HEK293 (cell line): ENCODE results near the gene FAM229A.

Source experiments
- CTCF ChIA-PET: fragments of 350-600 bp; formaldehyde crosslinking; extraction: SDS; loops from one replicate; lab custom pipeline; 2021; ENCODE audit warnings: antibody characterized with exemption; lab: Yijun Ruan, JAX
- POLR2A ChIA-PET: fragments of 300-600 bp; formaldehyde crosslinking; extraction: SDS; loops from one replicate; lab custom pipeline; 2020; ENCODE audit warnings: antibody characterized with exemption, inconsistent platforms; lab: Yijun Ruan, JAX
- H3K27ac ChIP-seq: fragments of 200-500 bp; sonication (Bioruptor generic); 2 replicates; pipeline ENCODE4 v1.5.1; 2014; ENCODE audit warnings: low read depth, low read length, control low read depth, inconsistent platforms; ENCODE audit errors: extremely low read depth
- H3K36me3 ChIP-seq, 2 experiments: fragments of 200-500 bp in 1 of 2; sonication (Bioruptor generic) in 1 of 2; 1 replicate in 1 of 2; 2 replicates in 1 of 2; pipeline ENCODE4 v1.5.1; 2014 to 2017; ENCODE audit warnings: inconsistent platforms in 2 of 2, low read length in 2 of 2; ENCODE audit not compliant: control insufficient read depth in 2 of 2, insufficient read depth in 1 of 2
- H3K4me1 ChIP-seq: fragments of 200-500 bp; sonication (Bioruptor generic); 2 replicates; pipeline ENCODE4 v1.5.1; 2014; ENCODE audit warnings: mild to moderate bottlenecking, low read length, inconsistent platforms; ENCODE audit not compliant: control insufficient read depth, insufficient read depth
- H3K4me3 ChIP-seq: 2 replicates; pipeline ENCODE4 v1.5.1; 2011; ENCODE audit warnings: low read depth, mild to moderate bottlenecking, control low read depth, low read length, moderate library complexity
- H3K9me3 ChIP-seq: fragments of 200-500 bp; sonication (Bioruptor generic); 2 replicates; pipeline ENCODE4 v1.5.1; 2014; ENCODE audit warnings: low read depth, low read length, inconsistent platforms; ENCODE audit not compliant: control insufficient read depth, insufficient read depth
- EGR2 ChIP-seq: fragments of 450-650 bp; formaldehyde crosslinking; IDR thresholded peaks from 2 replicates; pipeline ENCODE4 v1.5.1; 2016; ENCODE audit warnings: low read depth, missing biosample characterization, missing genetic modification characterization
- HOXC10 ChIP-seq: sonication (generic); formaldehyde crosslinking; IDR thresholded peaks from 2 replicates; pipeline ENCODE4 v1.8.1; 2023; ENCODE audit warnings: mild to moderate bottlenecking, missing genetic modification reagents
- OVOL3 ChIP-seq: fragments of 450-650 bp; formaldehyde crosslinking; IDR thresholded peaks from 2 replicates; pipeline ENCODE4 v1.5.1; 2016; ENCODE audit warnings: missing biosample characterization, missing genetic modification characterization
- SETDB1 ChIP-seq: IDR thresholded peaks from one replicate; pipeline ENCODE4 v1.6.1; 2017; ENCODE audit warnings: mild to moderate bottlenecking, low read length, moderate library complexity, mixed read lengths; ENCODE audit not compliant: insufficient read length
- SP2 ChIP-seq: fragments of 450-650 bp; formaldehyde crosslinking; IDR thresholded peaks from 2 replicates; pipeline ENCODE4 v1.5.1; 2016; ENCODE audit warnings: missing biosample characterization, missing genetic modification characterization
- ZNF138 ChIP-seq: fragments of 450-650 bp; formaldehyde crosslinking; IDR thresholded peaks from 2 replicates; pipeline ENCODE4 v1.5.1; 2016; ENCODE audit warnings: missing biosample characterization, missing genetic modification characterization, borderline replicate concordance
- ZNF146 ChIP-seq: fragments of 450-650 bp; formaldehyde crosslinking; IDR thresholded peaks from 2 replicates; pipeline ENCODE4 v1.5.1; 2016; ENCODE audit warnings: missing biosample characterization, missing genetic modification characterization
- ZNF2 ChIP-seq: fragments of 450-650 bp; formaldehyde crosslinking; IDR thresholded peaks from 2 replicates; pipeline ENCODE4 v1.5.1; 2016; ENCODE audit warnings: missing biosample characterization, missing genetic modification characterization
- ZNF366 ChIP-seq: fragments of 450-650 bp; formaldehyde crosslinking; conservative IDR thresholded peaks from 2 replicates; pipeline ENCODE4 v1.5.1; 2016; ENCODE audit warnings: missing biosample characterization, missing genetic modification characterization
- ZNF585B ChIP-seq: fragments of 450-650 bp; formaldehyde crosslinking; IDR thresholded peaks from 2 replicates; pipeline ENCODE4 v1.5.1; 2016; ENCODE audit warnings: missing biosample characterization, missing genetic modification characterization
- ZNF621 ChIP-seq: fragments of 450-650 bp; formaldehyde crosslinking; IDR thresholded peaks from 2 replicates; pipeline ENCODE4 v1.5.1; 2017; ENCODE audit warnings: missing biosample characterization, missing genetic modification characterization
- ZNF623 ChIP-seq: fragments of 450-650 bp; formaldehyde crosslinking; IDR thresholded peaks from 2 replicates; pipeline ENCODE4 v1.5.1; 2016; ENCODE audit warnings: missing biosample characterization, missing genetic modification characterization
- ZNF660 ChIP-seq: fragments of 450-650 bp; IDR thresholded peaks from 2 replicates; pipeline ENCODE4 v1.5.1; 2018; ENCODE audit warnings: missing biosample characterization, mild to moderate bottlenecking, missing genetic modification characterization
- TF ChIP-seq, protein P1 (sequence below): fragments of 450-650 bp; formaldehyde crosslinking; IDR thresholded peaks from 2 replicates; pipeline ENCODE4 v1.5.1; 2017; ENCODE audit warnings: missing biosample characterization, missing genetic modification characterization
- TF ChIP-seq, protein P2 (sequence below): fragments of 450-650 bp; formaldehyde crosslinking; IDR thresholded peaks from 2 replicates; pipeline ENCODE4 v1.5.1; 2016; ENCODE audit warnings: missing biosample characterization, missing genetic modification characterization
- TF ChIP-seq, protein P3 (sequence below): fragments of 450-650 bp; formaldehyde crosslinking; IDR thresholded peaks from 2 replicates; pipeline ENCODE4 v1.5.1; 2016; ENCODE audit warnings: missing biosample characterization, missing genetic modification characterization
- TF ChIP-seq, protein P4 (sequence below): fragments of 450-650 bp; IDR thresholded peaks from 2 replicates; pipeline ENCODE4 v1.5.1; 2018; ENCODE audit warnings: missing biosample characterization, mild to moderate bottlenecking, missing genetic modification characterization
- TF ChIP-seq, protein P5 (sequence below): fragments of 450-650 bp; formaldehyde crosslinking; IDR thresholded peaks from 2 replicates; pipeline ENCODE4 v1.5.0; 2017; ENCODE audit warnings: missing biosample characterization, missing genetic modification characterization, borderline replicate concordance
- TF ChIP-seq, protein P6 (sequence below): fragments of 450-650 bp; formaldehyde crosslinking; IDR thresholded peaks from 2 replicates; pipeline ENCODE4 v1.5.1; 2017; ENCODE audit warnings: missing biosample characterization, missing genetic modification characterization
- TF ChIP-seq, protein P7 (sequence below): fragments of 450-650 bp; formaldehyde crosslinking; IDR thresholded peaks from 2 replicates; pipeline ENCODE4 v1.5.1; 2017; ENCODE audit warnings: missing biosample characterization, missing genetic modification characterization

Gene FAM229A

DNA sequence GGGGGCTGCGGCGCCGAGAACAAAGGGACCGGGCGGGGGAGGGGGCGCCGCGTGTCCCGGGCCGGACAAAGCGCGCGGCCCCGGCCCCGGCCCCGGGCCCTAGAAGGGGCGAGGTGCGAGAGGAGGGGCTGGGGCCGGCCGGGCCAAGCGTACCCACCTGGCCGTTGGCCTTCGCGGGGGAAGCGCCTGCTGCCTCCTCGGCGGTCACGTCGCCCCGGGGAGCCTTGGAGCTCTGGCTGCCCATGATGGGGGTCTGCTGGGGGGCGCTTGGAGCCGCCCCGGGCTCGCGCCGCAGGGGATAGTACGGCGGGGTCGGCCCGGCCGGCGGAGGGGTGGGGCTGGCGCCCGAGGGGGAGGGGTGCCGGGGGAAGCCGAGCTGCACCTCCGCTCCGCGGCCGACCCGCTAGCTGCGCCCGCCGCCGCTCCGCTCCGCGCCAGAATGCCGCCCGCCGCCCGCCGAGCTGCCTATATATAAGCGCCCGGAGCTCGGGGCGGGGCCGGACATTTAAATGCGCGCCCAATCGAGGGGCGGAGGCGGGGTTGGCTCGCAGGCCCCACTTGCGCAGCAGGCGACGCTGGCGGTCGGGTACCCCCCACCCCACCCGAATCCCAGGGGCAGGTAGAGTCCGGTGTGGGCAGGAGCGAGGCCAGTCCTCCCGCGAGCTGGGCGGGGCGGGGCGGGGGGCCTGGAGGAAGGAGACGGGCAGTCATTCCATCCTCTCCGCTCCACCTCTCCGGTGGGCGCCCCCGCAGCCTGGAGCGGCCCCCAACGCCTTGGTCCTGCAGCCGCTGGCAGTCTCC, 26.3 kb downstream of the FAM229A start, which contains the start of gene MARCKSL1 (continued):
- TF ChIP-seq, protein P1, sequence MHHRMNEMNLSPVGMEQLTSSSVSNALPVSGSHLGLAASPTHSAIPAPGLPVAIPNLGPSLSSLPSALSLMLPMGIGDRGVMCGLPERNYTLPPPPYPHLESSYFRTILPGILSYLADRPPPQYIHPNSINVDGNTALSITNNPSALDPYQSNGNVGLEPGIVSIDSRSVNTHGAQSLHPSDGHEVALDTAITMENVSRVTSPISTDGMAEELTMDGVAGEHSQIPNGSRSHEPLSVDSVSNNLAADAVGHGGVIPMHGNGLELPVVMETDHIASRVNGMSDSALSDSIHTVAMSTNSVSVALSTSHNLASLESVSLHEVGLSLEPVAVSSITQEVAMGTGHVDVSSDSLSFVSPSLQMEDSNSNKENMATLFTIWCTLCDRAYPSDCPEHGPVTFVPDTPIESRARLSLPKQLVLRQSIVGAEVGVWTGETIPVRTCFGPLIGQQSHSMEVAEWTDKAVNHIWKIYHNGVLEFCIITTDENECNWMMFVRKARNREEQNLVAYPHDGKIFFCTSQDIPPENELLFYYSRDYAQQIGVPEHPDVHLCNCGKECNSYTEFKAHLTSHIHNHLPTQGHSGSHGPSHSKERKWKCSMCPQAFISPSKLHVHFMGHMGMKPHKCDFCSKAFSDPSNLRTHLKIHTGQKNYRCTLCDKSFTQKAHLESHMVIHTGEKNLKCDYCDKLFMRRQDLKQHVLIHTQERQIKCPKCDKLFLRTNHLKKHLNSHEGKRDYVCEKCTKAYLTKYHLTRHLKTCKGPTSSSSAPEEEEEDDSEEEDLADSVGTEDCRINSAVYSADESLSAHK (tag by site-specific recombination), result no peak
- TF ChIP-seq ZNF585B (tag by site-specific recombination), result no peak
- TF ChIP-seq ZNF621 (tag by site-specific recombination), result no peak
- TF ChIP-seq, protein P2, sequence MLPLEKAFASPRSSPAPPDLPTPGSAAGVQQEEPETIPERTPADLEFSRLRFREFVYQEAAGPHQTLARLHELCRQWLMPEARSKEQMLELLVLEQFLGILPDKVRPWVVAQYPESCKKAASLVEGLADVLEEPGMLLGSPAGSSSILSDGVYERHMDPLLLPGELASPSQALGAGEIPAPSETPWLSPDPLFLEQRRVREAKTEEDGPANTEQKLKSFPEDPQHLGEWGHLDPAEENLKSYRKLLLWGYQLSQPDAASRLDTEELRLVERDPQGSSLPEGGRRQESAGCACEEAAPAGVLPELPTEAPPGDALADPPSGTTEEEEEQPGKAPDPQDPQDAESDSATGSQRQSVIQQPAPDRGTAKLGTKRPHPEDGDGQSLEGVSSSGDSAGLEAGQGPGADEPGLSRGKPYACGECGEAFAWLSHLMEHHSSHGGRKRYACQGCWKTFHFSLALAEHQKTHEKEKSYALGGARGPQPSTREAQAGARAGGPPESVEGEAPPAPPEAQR, result 0 out of 2 replicates have a peak, but pooled peaks have one; percentile 27
- TF ChIP-seq, protein P3, sequence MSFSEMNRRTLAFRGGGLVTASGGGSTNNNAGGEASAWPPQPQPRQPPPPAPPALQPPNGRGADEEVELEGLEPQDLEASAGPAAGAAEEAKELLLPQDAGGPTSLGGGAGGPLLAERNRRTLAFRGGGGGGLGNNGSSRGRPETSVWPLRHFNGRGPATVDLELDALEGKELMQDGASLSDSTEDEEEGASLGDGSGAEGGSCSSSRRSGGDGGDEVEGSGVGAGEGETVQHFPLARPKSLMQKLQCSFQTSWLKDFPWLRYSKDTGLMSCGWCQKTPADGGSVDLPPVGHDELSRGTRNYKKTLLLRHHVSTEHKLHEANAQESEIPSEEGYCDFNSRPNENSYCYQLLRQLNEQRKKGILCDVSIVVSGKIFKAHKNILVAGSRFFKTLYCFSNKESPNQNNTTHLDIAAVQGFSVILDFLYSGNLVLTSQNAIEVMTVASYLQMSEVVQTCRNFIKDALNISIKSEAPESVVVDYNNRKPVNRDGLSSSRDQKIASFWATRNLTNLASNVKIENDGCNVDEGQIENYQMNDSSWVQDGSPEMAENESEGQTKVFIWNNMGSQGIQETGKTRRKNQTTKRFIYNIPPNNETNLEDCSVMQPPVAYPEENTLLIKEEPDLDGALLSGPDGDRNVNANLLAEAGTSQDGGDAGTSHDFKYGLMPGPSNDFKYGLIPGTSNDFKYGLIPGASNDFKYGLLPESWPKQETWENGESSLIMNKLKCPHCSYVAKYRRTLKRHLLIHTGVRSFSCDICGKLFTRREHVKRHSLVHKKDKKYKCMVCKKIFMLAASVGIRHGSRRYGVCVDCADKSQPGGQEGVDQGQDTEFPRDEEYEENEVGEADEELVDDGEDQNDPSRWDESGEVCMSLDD (tag by site-specific recombination), result 0 out of 2 replicates have a peak, but pooled peaks have one; percentile 14

DNA sequence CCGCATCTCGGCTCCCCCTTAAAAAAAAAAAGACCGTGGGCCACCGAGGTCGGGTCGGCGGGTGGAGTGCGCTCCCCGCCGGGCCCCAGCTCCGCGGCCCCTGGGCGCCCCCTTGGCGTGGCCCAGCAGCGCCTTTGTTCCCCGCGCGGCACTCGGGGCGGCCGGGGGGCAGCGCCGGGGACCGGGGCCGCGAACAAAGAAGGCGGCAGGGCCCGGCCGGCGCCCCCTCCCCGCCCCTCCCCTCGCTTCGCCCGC, 26.8 kb downstream of the FAM229A start:
- POLR2A ChIA-PET, result interaction anchor here (0.5 to 5.8 kb wide), 29 partner anchors 7 to 546 kb away, joined by 3 to 100 read pairs (median 5); partner anchors contain the start of genes BSDC1, CCDC28B, FAM229A and HDAC1
- Histone ChIP-seq H3K4me3 (peak overlapping the region; percentile 84), H3K36me3 (peaks cover 0 to 46% of the 10 kb centered on the region in 2 experiments; a peak in 1 of 3 replicates), H3K27ac (peak overlapping the region; percentile 76; the same call in 1 of the 2 replicates), H3K4me1 (no peaks in the 10 kb centered on the region), H3K9me3 (no peaks in the 10 kb centered on the region)
- CTCF ChIA-PET, result interaction anchor here (0.7 to 1.3 kb wide), 2 partner anchors 87 to 120 kb away, joined by 3 to 4 read pairs; no protein-coding TSS in a partner anchor
- no peak for TF ChIP-seq ZNF2 (tag by site-specific recombination)
- TF ChIP-seq SETDB1, result no peak
- TF ChIP-seq, protein P4, sequence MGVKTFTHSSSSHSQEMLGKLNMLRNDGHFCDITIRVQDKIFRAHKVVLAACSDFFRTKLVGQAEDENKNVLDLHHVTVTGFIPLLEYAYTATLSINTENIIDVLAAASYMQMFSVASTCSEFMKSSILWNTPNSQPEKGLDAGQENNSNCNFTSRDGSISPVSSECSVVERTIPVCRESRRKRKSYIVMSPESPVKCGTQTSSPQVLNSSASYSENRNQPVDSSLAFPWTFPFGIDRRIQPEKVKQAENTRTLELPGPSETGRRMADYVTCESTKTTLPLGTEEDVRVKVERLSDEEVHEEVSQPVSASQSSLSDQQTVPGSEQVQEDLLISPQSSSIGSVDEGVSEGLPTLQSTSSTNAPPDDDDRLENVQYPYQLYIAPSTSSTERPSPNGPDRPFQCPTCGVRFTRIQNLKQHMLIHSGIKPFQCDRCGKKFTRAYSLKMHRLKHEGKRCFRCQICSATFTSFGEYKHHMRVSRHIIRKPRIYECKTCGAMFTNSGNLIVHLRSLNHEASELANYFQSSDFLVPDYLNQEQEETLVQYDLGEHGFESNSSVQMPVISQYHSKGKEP (tag by site-specific recombination), result no peak
- TF ChIP-seq, protein P2, result no peak
- TF ChIP-seq ZNF660 (tag by site-specific recombination), result no peak
- no peak for TF ChIP-seq SP2 (tag by site-specific recombination)
- TF ChIP-seq, protein P5, sequence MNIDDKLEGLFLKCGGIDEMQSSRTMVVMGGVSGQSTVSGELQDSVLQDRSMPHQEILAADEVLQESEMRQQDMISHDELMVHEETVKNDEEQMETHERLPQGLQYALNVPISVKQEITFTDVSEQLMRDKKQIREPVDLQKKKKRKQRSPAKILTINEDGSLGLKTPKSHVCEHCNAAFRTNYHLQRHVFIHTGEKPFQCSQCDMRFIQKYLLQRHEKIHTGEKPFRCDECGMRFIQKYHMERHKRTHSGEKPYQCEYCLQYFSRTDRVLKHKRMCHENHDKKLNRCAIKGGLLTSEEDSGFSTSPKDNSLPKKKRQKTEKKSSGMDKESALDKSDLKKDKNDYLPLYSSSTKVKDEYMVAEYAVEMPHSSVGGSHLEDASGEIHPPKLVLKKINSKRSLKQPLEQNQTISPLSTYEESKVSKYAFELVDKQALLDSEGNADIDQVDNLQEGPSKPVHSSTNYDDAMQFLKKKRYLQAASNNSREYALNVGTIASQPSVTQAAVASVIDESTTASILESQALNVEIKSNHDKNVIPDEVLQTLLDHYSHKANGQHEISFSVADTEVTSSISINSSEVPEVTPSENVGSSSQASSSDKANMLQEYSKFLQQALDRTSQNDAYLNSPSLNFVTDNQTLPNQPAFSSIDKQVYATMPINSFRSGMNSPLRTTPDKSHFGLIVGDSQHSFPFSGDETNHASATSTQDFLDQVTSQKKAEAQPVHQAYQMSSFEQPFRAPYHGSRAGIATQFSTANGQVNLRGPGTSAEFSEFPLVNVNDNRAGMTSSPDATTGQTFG (tag by site-specific recombination), result no peak
- TF ChIP-seq HOXC10 (CRISPR knock-in tag), result no peak
- TF ChIP-seq ZNF623, result no peak
- TF ChIP-seq ZNF146 (tag by site-specific recombination), result no peak
- no peak for TF ChIP-seq ZNF366 (tag by site-specific recombination)
- no peak for TF ChIP-seq OVOL3 (tag by site-specific recombination)
- TF ChIP-seq ZNF138, result no peak
- TF ChIP-seq, protein P6, sequence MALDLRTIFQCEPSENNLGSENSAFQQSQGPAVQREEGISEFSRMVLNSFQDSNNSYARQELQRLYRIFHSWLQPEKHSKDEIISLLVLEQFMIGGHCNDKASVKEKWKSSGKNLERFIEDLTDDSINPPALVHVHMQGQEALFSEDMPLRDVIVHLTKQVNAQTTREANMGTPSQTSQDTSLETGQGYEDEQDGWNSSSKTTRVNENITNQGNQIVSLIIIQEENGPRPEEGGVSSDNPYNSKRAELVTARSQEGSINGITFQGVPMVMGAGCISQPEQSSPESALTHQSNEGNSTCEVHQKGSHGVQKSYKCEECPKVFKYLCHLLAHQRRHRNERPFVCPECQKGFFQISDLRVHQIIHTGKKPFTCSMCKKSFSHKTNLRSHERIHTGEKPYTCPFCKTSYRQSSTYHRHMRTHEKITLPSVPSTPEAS (tag by site-specific recombination), result no peak
- TF ChIP-seq, protein P7, sequence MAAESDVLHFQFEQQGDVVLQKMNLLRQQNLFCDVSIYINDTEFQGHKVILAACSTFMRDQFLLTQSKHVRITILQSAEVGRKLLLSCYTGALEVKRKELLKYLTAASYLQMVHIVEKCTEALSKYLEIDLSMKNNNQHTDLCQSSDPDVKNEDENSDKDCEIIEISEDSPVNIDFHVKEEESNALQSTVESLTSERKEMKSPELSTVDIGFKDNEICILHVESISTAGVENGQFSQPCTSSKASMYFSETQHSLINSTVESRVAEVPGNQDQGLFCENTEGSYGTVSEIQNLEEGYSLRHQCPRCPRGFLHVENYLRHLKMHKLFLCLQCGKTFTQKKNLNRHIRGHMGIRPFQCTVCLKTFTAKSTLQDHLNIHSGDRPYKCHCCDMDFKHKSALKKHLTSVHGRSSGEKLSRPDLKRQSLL (tag by site-specific recombination), result no peak
- no peak for TF ChIP-seq EGR2 (tag by site-specific recombination)
